22Rv1 (cell line): ENCODE data around the gene ST3GAL6.

Source experiments
- CTCF ChIP-seq: fragments of 450-650 bp; IDR thresholded peaks from 2 replicates; pipeline ENCODE4 v1.5.1; 2017; ENCODE audit warnings: mild to moderate bottlenecking
- ZFX ChIP-seq: fragments of 450-650 bp; IDR thresholded peaks from 2 replicates; pipeline ENCODE4 v1.6.1; 2017; ENCODE audit warnings: antibody characterized with exemption, borderline replicate concordance

GRCh38 chr3:98823791-98824190 lies 60.7 kb downstream of the ST3GAL6 start:
- TF ChIP-seq CTCF (no peak), ZFX (no peak)
